Ovary (tissue), 9 donors: ENCODE measurements around the gene DHRS7B. TPM values are rescaled to one million over a fixed set of nuclear protein-coding genes. Genes with fewer than 3 reads are reported as not detected.
"Not testable (repeated sequence)": the region's sequence is repeated elsewhere in the genome, so short reads cannot be mapped to it uniquely, and the experiment has no call there.

Source experiments
- DNase-seq, 5 donors: peaks; one replicate each; pipeline ENCODE4 v3.0.0-alpha.2; 2019 to 2020
- H3K27ac ChIP-seq, 2 donors: fragments of 200-600 bp; one replicate each; pipeline versions ENCODE4 v1.5.1 to v1.8.0; 2019 to 2022
- H3K27me3 ChIP-seq: fragments of 200-600 bp; one replicate; pipeline ENCODE4 v1.8.0; 2022
- H3K36me3 ChIP-seq: fragments of 200-600 bp; sonication (generic); one replicate; pipeline ENCODE4 v1.5.1; 2019
- H3K4me1 ChIP-seq: one replicate; pipeline ENCODE4 v1.8.1; 2013; ENCODE audit warnings: mild to moderate bottlenecking, moderate library complexity; ENCODE audit not compliant: insufficient read depth
- H3K4me3 ChIP-seq: fragments of 200-600 bp; sonication (generic); one replicate; pipeline ENCODE4 v1.5.1; 2017
- H3K9me3 ChIP-seq, 2 donors: fragments of 200-600 bp in 1 of 2; sonication (generic) in 1 of 2; one replicate each; pipeline versions ENCODE4 v1.5.1 to v1.8.1; 2013 to 2019; ENCODE audit warnings: mild to moderate bottlenecking in 1 of 2, moderate library complexity in 1 of 2
- EP300 ChIP-seq: sonication (generic); formaldehyde crosslinking; IDR thresholded peaks from one replicate; pipeline ENCODE4 v1.6.1; 2017; ENCODE audit warnings: antibody characterized with exemption
- POLR2A ChIP-seq: fragments of 450-650 bp; IDR thresholded peaks from one replicate; pipeline ENCODE4 v1.6.1; 2017; ENCODE audit warnings: antibody characterized with exemption, mild to moderate bottlenecking, moderate library complexity
- WGBS, 3 donors: extraction: QIAGEN DNeasy Blood & Tissue Kit in 1 of 3; methylation state at CpG; one replicate each; pipeline versions ENCODE4 v1.1.5 to v1.1.7; 2013 to 2017; 5-methylcytosine and 5-hydroxymethylcytosine counted together
- intact Hi-C, 4 donors: fragments of 100-400 bp; cut with DNase I; formaldehyde crosslinking; loops; one replicate each; pipeline versions ENCODE4 v1.11.0 to v1.15.1; 2022 to 2023
- polyA plus RNA-seq, 2 donors: library from polyadenylated mRNA; stranded (reverse); fragments of 200-250 nt in 1 of 2; fragments of 350-450 nt in 1 of 2; fragmentation: Illumina TruSeq in 1 of 2; extraction: RNeasy Lipid Tissue Mini Kit (QIAGEN cat#74804) in 1 of 2; gene quantifications; one replicate each; pipeline ENCODE4 v1.2.3, GENCODE V29; 2013 to 2014
- total RNA-seq, 7 donors: library from RNA; depleted of rRNA in 2 of 7; stranded (reverse); fragments of >200 nt in 2 of 7; fragmentation: NEBNext Ultra II Directional in 3 of 7; extraction: Animal tissue kit (Norgen Biotek cat#: 25700) in 3 of 7; gene quantifications; one replicate each; pipeline versions ENCODE4 v1.1.0 to v1.2.4, GENCODE V29; 2016 to 2023
- TF ChIP-seq, protein P1 (sequence below), 3 donors: fragments of 450-650 bp in 2 of 3; fragments of 200-600 bp in 1 of 3; IDR thresholded peaks; one replicate each; pipeline versions ENCODE4 v1.5.1 to v1.8.0; 2016 to 2022; ENCODE audit warnings: antibody characterized with exemption in 3 of 3, mild to moderate bottlenecking in 1 of 3
- donor health status: DM: no; HTN: no; CAD: no; lungs with moderate emphysema.
- donor health status: DM: no; HTN: no; CAD: no.
- donor health status: Bipolar disorder and iron deficiency.
- donor health status: DM: yes; HTN: yes; CAD: no.
- donor health status: DM: no; HTN: no; CAD: no.
- donor health status: DM: yes; HTN: yes; CAD: no.

Gene DHRS7B
- total and polyA plus RNA-seq, 9 donors: 10.7 to 28.3 (median 17.4) TPM

DNA sequence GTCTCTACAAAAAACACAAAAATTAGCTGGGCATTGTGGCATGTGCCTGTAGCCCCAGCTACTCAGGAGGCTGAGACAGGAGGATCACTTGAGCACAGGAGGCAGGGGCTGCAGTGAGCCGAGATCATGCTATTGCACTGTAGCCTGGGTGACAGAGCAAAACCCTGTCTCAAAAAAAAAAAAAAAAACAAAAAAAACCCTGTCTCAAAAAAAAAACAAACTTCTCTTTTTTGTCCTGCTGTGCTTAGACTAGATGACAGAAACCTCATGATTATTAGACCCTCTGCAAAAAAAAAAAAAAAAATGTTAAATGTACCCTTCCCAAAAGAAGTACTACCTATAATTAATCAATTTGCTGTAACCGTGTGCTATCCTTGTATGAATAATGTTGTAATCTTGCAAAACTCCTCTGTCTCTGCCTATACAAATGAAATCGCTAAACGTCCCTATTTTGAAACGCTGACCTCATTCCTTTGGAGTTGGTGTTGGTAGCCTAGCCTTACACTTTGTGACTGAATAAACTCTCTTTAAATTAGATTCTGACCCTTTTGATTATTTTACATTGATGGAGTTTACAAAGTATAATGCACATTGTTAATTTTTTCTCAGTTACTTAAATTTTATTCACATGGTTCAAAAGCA, 13.6 kb upstream of the DHRS7B start:
- Histone ChIP-seq H3K36me3 (no peaks in the 10 kb centered on the region), H3K27ac (no peak overlapping the region), H3K9me3 (no peaks in the 10 kb centered on the region), H3K4me3 (no peak overlapping the region), H3K4me1 (no peaks in the 10 kb centered on the region), H3K27me3 (no peaks in the 10 kb centered on the region)
- DNase-seq: no peak
- intact Hi-C loops: no loop called here
- TF ChIP-seq POLR2A (no peak), EP300 (no peak)
- TF ChIP-seq, protein P1, sequence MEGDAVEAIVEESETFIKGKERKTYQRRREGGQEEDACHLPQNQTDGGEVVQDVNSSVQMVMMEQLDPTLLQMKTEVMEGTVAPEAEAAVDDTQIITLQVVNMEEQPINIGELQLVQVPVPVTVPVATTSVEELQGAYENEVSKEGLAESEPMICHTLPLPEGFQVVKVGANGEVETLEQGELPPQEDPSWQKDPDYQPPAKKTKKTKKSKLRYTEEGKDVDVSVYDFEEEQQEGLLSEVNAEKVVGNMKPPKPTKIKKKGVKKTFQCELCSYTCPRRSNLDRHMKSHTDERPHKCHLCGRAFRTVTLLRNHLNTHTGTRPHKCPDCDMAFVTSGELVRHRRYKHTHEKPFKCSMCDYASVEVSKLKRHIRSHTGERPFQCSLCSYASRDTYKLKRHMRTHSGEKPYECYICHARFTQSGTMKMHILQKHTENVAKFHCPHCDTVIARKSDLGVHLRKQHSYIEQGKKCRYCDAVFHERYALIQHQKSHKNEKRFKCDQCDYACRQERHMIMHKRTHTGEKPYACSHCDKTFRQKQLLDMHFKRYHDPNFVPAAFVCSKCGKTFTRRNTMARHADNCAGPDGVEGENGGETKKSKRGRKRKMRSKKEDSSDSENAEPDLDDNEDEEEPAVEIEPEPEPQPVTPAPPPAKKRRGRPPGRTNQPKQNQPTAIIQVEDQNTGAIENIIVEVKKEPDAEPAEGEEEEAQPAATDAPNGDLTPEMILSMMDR (IDR thresholded peaks at IDR 0.05): no peak
- WGBS, 3 donors: 64 to 67% (median 65%) methylated on average over 5 of the region's 5 CpGs

DNA sequence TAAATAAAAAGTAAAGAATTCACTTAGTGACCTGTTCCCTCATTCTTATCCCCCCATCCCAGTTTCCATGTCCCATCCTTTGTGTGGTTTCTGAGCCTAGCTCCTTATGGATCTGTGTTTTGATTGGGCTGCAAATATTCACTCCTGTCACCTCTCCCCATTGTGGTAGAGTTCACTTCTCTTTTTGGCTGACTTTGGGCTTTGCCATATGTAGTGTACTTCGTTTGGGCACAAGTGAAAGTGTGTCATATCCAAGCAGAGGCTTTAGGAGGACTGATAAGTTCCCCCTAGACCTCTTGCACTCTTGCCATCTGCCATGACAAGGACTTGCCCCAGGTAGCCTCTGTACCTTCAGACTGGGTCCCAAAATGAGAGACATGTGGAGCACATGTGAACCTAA, 13.0 kb upstream of the DHRS7B start:
- H3K36me3 ChIP-seq: no peaks in the 10 kb centered on the region
- H3K9me3 ChIP-seq: no peaks in the 10 kb centered on the region
- H3K4me1 ChIP-seq: no peaks in the 10 kb centered on the region
- TF ChIP-seq POLR2A (no peak), EP300 (no peak)
- TF ChIP-seq, protein P1 (IDR thresholded peaks at IDR 0.05): no peak
- no peak for DNase-seq
- intact Hi-C loops: no loop called here
- H3K4me3 ChIP-seq: no peak overlapping the region
- H3K27ac ChIP-seq: no peak overlapping the region
- no peaks in the 10 kb centered on the region for H3K27me3 ChIP-seq
- 45 to 61% (median 58%) methylated on average over 1 of the region's 1 CpG for WGBS, 3 donors

DNA sequence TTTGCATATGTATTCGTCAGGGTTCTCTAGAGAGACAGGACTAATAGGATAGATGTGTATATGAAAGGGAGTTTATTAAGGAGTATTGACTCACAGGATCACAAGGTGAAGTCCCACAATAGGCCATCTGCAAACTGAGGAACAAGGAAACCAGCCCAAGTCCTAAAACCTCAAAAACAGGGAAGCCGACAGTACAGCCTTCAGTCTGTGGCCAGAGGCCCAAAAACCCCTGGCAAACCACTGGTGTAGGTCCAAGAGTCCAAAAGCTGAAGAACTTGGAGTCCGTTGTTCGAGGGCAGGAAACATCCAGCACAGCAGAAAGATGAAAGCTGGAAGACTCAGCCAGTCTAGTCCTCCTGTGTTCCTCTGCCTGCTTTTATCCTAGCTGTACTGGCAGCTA, 12.0 kb upstream of the DHRS7B start:
- intact Hi-C loops: loop anchor here in 1 of 4 donors (5.0 kb wide), 1 partner anchor 398 kb away; no protein-coding TSS in a partner anchor
- not testable (repeated sequence) for H3K36me3 ChIP-seq, H3K9me3 ChIP-seq, DNase-seq, H3K27me3 ChIP-seq, H3K4me3 ChIP-seq, H3K4me1 ChIP-seq, H3K27ac ChIP-seq
- WGBS, 3 donors: 77 to 90% (median 84%) methylated on average over 4 of the region's 4 CpGs

DNA sequence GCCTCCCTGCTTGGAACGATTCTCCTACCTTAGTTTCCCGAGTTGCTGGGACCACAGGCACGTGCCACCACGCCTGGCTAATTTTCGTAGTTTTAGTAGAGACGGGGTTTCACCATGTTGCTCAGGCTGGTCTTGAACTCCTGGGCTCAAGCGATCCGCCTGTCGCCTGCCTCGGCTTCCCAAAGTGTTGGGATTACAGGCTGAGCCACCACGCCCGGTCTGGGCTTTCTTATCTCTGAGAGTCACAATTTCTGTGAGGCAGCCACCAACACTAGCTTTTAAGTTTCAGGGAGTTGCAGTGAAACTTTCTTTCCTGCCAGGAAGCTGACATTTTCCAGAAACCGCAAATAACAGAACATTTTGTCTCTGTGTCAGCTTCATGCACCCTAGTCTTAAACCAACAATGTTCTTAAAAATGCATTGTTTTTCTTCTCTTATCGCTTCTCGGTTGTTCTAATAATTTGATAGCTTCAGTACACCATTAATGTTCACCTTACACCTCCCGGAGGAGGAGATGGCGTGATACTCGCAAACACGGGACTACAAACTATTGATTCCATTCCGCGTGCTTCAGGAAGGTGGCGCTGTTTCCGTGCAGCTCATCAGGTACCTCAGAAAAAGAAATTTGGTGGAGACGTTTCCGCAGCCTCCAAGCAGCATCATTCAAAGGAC, 7.4 kb upstream of the DHRS7B start:
- intact Hi-C loops: loop anchor here in 1 of 4 donors (5.0 kb wide), 1 partner anchor 393 kb away; no protein-coding TSS in a partner anchor
- H3K4me3 ChIP-seq: no peak overlapping the region

More for the DNA sequence above, 7.4 kb upstream of the DHRS7B start:
- peak; percentile 59 to 75 (median 65) for DNase-seq
- WGBS, 3 donors: 24 to 27% (median 26%) methylated on average over 25 of the region's 25 CpGs
- Histone ChIP-seq H3K36me3 (no peaks in the 10 kb centered on the region), H3K9me3 (no peaks in the 10 kb centered on the region), H3K27me3 (no peaks in the 10 kb centered on the region), H3K4me1 (no peaks in the 10 kb centered on the region), H3K27ac (no peak overlapping the region)
- TF ChIP-seq POLR2A (no peak), EP300 (no peak)
- TF ChIP-seq, protein P1 (IDR thresholded peaks at IDR 0.05): peak; percentile 38 to 80 (median 57)
